Measurements from ENCODE around the gene CCR6.

Gene CCR6

DNA sequence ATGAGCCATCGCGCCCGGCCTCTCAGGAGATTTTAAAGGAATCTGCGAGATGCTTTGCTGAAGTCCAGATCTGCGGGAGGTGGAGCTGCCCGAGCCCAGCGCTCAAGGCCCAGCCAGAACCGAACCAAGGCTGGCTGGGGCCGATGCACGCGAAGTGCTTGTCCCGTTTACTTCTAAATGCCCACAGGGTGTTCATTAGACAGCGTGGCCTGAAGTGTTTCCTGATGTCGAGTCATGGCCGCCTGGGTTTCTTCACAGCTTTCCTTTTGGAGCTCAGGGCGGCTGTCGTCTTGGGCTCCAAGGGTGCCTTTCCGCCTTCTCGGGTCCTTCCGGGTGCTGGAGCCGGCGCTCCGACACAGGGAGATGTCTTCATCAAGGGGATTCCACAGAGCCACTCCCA is 25.1 kb upstream of the CCR6 start:
- FAIRE-seq (no peak), DNase-seq (ENCODE audit: insufficient read length, low spot score) (no peak)

- FAIRE-seq: no peak
- no peak for DNase-seq (ENCODE audit: insufficient read length, low spot score)
Observed at GRCh38 chr6:167098825-167099225, 24.1 kb upstream of the CCR6 start.

DNA sequence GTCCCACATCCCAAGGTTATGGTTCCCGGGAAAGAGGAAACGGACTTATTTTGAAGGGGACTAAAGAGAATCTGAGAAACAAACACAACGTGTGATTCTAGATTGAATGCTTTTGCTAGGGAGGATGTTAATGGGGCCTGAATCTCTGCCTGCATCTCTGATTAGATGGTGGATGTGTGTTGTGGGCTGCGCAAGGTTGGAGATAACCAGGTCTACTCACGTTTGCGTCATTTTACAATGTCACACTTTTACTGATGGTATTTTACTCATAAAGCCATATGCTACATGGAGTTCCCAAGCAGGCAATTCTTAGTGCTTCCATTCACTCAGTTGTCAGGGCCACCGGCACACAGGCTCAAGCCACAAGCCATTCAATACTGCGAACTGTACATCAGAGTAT is 23.2 kb upstream of the CCR6 start:
- DNase-seq (ENCODE audit: insufficient read length, low spot score): no peak
- no peak for FAIRE-seq

GRCh38 chr6:167100241-167100674 is 22.6 kb upstream of the CCR6 start:
- no peak for DNase-seq (ENCODE audit: insufficient read length, low spot score)
- no peak for FAIRE-seq

GRCh38 chr6:167102318-167102717 is 20.6 kb upstream of the CCR6 start:
- FAIRE-seq: no peak

DNA sequence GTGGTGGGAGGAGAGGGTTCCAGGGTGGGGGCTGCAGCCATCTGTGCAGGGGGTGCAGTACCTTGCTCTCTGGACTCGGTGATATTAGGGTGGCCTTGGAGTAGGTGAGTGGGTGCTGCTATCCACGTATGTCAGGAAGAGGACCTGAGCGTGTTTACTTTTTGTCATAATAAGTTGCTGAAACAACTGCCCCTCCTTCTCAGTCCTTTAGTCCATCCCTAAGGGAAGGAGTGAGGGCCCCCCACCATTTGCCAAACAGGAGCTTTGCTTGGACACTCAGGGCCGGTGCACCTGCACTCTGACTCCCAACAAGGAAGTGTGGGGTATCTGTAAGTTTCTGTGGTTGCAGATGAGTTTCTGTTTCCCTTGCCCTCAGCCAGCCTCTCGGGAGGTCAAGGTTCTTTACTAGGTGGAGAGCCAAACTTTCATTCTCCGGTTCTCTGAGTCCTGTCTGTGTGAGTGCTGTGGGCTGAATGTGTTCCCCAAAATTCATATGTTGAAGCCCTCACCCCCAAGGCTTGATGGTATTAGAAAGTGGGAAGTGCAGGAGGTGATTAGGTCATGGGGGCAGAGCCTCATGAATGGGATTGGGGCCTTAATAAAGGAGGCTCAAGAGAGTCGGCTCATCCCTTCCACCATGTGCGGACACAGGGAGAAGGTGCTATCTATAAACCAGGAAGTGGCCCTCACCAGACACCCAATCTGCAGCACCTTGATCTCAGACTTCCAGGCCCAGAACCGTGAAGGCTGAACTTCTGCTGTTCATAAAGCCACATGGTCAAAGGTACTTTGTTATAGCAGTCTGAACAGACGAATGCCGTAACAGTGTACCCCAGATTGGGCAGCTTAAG is 19.6 kb upstream of the CCR6 start:
- no peak for FAIRE-seq
- no peak for DNase-seq (ENCODE audit: insufficient read length, low spot score)

More at GRCh38 chr6:167102318-167102717, 20.6 kb upstream of the CCR6 start:
- DNase-seq (ENCODE audit: insufficient read length, low spot score): no peak

- no peak for DNase-seq (ENCODE audit: insufficient read length, low spot score)
- FAIRE-seq: no peak
Observed at GRCh38 chr6:167104388-167104787, 18.5 kb upstream of the CCR6 start.

GRCh38 chr6:167105060-167105459 is 17.8 kb upstream of the CCR6 start:
- FAIRE-seq (no peak), DNase-seq (ENCODE audit: insufficient read length, low spot score) (no peak)

GRCh38 chr6:167106406-167106805 is 16.5 kb upstream of the CCR6 start:
- FAIRE-seq: no peak
- DNase-seq (ENCODE audit: insufficient read length, low spot score): no peak

GRCh38 chr6:167107787-167108186 is 15.1 kb upstream of the CCR6 start:
- DNase-seq (ENCODE audit: insufficient read length, low spot score) (no peak), FAIRE-seq (no peak)

DNA sequence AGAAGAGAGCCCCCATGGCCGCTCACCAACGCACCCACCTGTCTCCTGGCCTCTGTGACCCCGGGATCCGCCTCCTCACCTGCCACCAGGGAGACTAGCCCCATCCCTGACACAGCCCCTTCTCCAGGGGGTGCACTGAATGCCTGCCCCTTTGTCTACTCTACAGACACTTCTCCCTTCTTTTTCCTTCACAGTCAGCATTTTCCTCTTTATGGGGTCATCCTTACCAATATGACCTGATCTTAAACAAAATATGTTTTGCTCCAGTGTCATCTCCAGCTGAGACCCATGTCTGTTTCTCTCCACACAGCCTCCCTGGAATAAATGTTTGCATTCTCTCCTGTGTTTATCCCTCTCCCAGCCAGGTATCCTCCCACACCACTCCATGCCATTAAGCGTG is 14.6 kb upstream of the CCR6 start:
- DNase-seq (ENCODE audit: insufficient read length, low spot score) (no peak), FAIRE-seq (no peak)

DNA sequence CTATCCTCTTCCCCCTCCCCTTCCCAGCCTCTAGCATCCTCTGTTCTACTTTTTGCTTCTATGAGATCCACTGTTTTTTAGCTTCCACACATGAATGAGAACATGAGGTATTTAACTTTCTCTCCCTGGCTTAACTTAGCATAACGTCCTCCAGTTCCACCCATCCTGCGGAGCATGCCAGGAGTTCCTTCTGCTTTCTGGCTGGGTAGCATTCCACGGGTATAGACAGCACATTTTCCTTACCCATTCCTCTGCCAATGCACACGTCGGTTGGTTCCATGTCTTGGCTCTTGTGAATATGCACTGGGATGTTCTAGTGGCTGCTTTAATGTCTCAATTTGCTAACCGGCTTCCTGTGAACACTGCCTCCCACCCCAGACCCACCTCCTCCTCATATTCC is 13.2 kb upstream of the CCR6 start:
- DNase-seq (ENCODE audit: insufficient read length, low spot score): no peak
- FAIRE-seq: no peak

DNA sequence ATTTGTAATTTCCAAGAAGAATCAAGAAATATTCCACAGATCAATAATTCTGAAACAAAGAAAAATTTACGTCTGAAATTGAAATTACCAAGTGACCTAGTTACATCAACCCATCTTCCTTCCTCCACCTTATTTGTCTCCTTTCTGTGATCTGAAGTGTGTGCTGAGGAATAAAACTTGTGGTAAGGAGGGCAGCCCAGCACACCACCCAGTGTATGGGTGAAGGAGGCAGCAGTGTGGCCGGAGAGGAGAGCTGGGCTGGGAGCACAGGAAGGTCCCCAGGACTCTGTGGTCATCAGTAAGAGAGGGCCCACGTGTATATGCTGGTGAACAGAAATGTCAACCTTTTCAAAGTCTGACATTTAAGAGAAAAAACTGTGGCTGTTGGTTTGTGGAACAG is 11.3 kb upstream of the CCR6 start:
- FAIRE-seq (no peak), DNase-seq (ENCODE audit: insufficient read length, low spot score) (no peak)

GRCh38 chr6:167112421-167112820 is 10.5 kb upstream of the CCR6 start:
- DNase-seq (ENCODE audit: insufficient read length, low spot score) (no peak), FAIRE-seq (no peak)

- no peak for DNase-seq (ENCODE audit: insufficient read length, low spot score)
- FAIRE-seq: no peak
Observed at GRCh38 chr6:167113047-167113754, 9.7 kb upstream of the CCR6 start.

DNA sequence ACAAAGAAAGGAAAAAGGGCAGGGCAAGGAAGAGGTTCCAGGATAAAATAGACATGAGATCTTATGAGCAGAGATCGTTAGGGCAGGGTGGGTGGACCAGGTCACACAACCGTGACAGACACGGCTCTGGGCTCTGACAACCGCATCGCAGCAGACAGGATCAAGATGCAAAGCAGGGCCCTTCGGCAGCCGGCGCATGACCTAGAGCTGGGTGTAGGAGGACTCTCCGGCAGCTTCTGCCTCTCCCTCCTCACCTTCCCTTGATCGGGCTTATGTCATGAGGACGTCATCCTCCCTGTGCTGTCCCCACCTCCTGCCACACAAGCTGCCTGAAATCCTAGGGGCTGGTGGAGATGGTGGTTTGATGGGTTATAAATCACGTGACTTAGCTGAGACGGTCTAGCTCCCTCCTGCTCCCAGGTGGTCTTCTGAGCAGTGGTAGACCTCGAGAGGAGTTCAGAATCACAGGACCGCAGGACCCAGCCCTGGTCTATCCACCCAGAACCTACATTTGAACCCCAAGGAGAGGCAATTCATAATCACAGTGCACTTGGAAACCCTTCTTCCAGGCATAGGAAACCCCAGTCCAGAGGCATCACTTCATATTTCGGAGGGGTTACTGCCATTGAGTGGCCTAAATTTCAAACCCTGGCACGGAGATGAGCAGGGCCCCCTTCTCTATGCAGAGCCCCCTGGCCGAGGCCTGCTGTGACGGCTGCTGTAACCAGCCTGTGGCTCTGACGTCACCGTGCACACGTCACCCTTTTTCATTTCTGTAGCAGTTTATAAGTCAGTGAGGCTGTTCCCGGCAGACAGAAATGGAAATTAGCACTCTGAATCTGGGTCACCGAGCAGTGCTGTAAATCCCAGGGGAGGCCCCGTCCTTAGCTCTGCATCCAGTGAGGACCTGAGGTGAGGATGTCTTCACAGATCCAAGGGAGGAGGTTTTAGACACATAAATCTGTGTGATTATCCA is 8.7 kb upstream of the CCR6 start:
- FAIRE-seq (no peak), DNase-seq (ENCODE audit: insufficient read length, low spot score) (no peak)

DNA sequence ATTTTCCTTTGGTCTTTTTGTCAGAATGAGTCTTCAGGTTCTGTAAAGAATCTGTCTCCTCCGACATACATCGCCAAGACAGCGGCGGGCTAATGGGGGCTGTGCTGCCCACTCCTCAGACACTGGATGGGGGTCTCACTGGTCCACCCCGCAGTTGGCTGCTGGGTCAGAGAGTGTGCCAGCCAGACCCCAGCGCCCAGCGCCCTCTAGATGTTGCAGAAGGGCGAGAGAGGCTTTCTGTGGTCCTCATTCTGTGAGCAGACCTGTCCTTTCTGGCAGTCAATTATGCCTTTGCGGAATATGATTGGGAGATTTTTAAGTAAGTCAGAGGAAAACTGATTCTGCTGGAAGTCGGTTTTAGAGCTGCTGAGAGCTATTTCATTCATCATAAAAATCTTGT is 7.8 kb upstream of the CCR6 start:
- DNase-seq (ENCODE audit: insufficient read length, low spot score) (no peak), FAIRE-seq (no peak)

GRCh38 chr6:167116109-167116837 is 6.6 kb upstream of the CCR6 start:
- DNase-seq (ENCODE audit: insufficient read length, low spot score) (no peak), FAIRE-seq (no peak)

- FAIRE-seq: no peak
Observed at GRCh38 chr6:167116838-167117228, 6.1 kb upstream of the CCR6 start.

GRCh38 chr6:167118006-167118405 is 4.9 kb upstream of the CCR6 start:
- no peak for DNase-seq (ENCODE audit: insufficient read length, low spot score)
- no peak for FAIRE-seq

More at GRCh38 chr6:167116838-167117228, 6.1 kb upstream of the CCR6 start:
- no peak for DNase-seq (ENCODE audit: insufficient read length, low spot score)

All from HTR-8/SVneo (cell line).